Tibial artery (tissue), 4 donors: ENCODE data around the gene CDKN2A.

ENCODE experiments used
- DNase-seq, 2 donors: peaks; one replicate each; pipeline ENCODE4 v3.0.0-alpha.2; 2019
- H3K27ac ChIP-seq, 2 donors: fragments of 200-600 bp; sonication (generic) in 1 of 2; 1 replicate in 1 of 2; 2 replicates in 1 of 2; pipeline ENCODE4 v1.5.1; 2018 to 2019; ENCODE audit warnings: mild to moderate bottlenecking in 1 of 2
- H3K27me3 ChIP-seq, 2 donors: fragments of 200-600 bp; sonication (generic) in 1 of 2; one replicate each; pipeline versions ENCODE4 v1.5.1 to v1.6.0; 2016 to 2019
- H3K36me3 ChIP-seq, 3 donors: fragments of 200-600 bp; sonication (generic) in 2 of 3; one replicate each; pipeline ENCODE4 v1.5.1; 2016 to 2019; ENCODE audit warnings: mild to moderate bottlenecking in 2 of 3
- H3K4me1 ChIP-seq, 4 donors: fragments of 200-600 bp; sonication (generic) in 2 of 4; 1 replicate in 3 of 4; 2 replicates in 1 of 4; pipeline ENCODE4 v1.5.1; 2016 to 2019
- H3K4me3 ChIP-seq, 2 donors: fragments of 200-600 bp; sonication (generic) in 1 of 2; 1 replicate in 1 of 2; 2 replicates in 1 of 2; pipeline ENCODE4 v1.5.1; 2018 to 2019; ENCODE audit warnings: mild to moderate bottlenecking in 2 of 2
- H3K9me3 ChIP-seq, 3 donors: fragments of 200-600 bp; sonication (generic) in 1 of 3; one replicate each; pipeline ENCODE4 v1.5.1; 2016 to 2019
- CTCF ChIP-seq, 2 experiments: fragments of 200-600 bp in 1 of 2; fragments of 450-650 bp in 1 of 2; IDR thresholded peaks; one replicate each; pipeline ENCODE4 v1.5.1; 2017 to 2019; ENCODE audit warnings: antibody characterized with exemption in 2 of 2, mild to moderate bottlenecking in 1 of 2, moderate library complexity in 1 of 2
- intact Hi-C: fragments of 100-400 bp; cut with DNase I; formaldehyde crosslinking; loops from one replicate; pipeline ENCODE4 v1.15.0; 2023; ENCODE audit warnings: low total_unique reads

Gene CDKN2A

DNA sequence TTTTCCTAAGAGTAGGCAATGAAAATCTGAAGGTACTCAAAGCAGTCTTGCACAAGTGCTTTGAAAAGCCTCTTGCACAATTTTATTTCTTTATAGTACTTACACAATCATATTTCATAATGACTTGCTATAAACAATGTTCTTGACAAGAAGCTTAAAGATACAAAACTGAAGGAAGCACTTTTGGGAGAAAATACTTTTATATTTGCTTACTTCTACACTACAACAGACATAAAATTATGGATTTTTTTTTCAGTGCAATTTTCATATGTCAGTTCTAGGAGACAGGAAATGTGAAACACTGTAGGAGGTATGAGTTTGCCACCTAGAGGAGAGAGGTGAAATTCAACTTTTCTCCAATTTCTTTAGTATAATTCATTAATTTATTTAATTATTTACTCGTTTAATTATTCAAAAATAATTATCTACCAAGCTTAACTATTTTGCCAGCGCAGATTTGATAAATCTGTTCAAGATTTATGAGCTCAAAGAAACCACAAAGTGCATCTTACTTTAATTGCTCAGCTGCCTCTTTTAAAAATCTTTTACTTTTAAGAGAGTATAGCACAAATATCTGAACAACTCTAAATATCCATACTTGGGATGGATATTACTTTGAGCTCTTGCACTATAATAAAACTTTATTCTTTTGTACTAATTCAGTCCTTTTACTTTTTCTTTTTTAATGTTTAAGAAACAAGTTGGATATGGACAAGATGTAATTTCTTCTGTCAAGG, 43.9 kb upstream of the CDKN2A start:
- Histone ChIP-seq H3K9me3 (no peaks in the 10 kb centered on the region), H3K4me3 (no peak overlapping the region), H3K36me3 (no peaks in the 10 kb centered on the region), H3K27me3 (no peaks in the 10 kb centered on the region), H3K4me1 (no peaks in the 10 kb centered on the region), H3K27ac (no peak overlapping the region)
- DNase-seq: no peak
- peak; percentile 24 to 30 for TF ChIP-seq CTCF (IDR thresholded peaks at IDR 0.05)
- intact Hi-C loops: no loop called here

DNA sequence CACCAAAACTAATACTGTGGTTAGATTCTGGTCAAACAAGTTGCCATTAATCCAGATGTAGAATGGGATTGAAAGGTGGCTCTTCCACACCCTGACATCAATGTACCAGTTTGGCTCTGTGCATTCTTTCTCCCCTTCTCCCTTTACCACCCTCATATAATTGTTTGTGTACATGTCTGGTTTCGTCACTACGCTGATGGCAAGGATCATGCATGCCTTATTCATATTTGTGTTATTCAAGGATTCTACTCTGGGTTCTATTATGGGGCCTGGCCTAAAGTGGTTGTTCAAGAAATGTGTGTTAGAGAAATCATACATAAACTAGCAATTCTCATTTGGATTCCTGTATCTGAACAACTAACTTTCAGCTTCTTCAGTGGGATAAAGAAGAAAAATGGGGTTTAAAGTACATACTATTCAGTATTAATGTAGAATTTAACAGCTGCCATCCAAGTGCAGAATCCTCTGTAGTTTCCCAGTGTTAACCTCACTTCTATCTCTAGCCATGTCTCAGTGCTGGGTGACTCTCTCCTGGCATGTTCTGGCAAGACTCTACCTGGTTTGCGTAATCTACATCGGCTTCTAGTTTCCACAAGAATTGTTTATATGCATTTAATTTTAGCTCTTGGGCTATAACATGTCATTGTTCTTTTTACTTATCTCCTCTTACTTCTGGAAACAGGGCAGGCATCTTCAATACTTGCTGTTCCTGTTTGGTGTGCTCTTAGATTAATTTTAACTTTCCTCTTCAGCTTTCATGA, 42.9 kb upstream of the CDKN2A start:
- no peaks in the 10 kb centered on the region for H3K27me3 ChIP-seq
- intact Hi-C loops: no loop called here
- H3K27ac ChIP-seq: no peak overlapping the region
- H3K36me3 ChIP-seq: no peaks in the 10 kb centered on the region
- no peak overlapping the region for H3K4me3 ChIP-seq
- DNase-seq: no peak
- no peak for TF ChIP-seq CTCF (IDR thresholded peaks at IDR 0.05)
- H3K4me1 ChIP-seq: no peaks in the 10 kb centered on the region
- H3K9me3 ChIP-seq: no peaks in the 10 kb centered on the region

- intact Hi-C loops: no loop called here
Measured at GRCh38 chr9:22035591-22036011, 41.4 kb upstream of the CDKN2A start.

DNA sequence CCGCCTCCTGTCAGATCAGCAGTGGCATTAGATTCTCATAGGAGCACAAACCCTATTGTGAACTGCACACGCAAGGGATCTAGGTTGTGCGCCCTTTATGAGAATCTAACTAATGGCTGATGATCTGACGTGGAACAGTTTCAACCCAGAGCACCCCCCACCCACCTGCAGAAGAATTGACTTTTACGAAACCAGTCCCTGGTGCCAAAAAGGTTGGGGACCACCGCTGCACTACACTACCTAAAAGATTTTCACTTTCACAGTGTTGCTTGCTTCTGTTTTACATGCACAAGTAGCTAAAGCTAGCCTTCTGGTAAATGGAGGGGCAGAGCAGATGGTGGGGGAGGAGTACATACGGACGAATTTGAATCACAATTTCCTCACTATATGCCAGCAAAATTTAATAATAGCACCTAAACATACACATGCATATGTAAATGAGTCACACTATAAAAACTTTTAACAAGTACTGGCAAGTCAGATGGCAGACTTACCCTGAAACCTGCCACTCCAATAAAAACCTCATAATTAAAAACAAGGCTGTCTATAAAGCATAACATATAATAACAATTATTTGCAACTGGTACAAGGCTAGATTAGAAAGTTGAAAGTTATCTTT, 38.9 kb upstream of the CDKN2A start:
- intact Hi-C loops: no loop called here
- Histone ChIP-seq H3K4me3 (no peak overlapping the region), H3K4me1 (no peaks in the 10 kb centered on the region), H3K27me3 (no peaks in the 10 kb centered on the region), H3K27ac (no peak overlapping the region), H3K9me3 (no peaks in the 10 kb centered on the region), H3K36me3 (no peaks in the 10 kb centered on the region)
- DNase-seq: no peak
- no peak for TF ChIP-seq CTCF (IDR thresholded peaks at IDR 0.05)

More at GRCh38 chr9:22035591-22036011, 41.4 kb upstream of the CDKN2A start:
- Histone ChIP-seq H3K4me1 (no peaks in the 10 kb centered on the region), H3K27ac (no peak overlapping the region), H3K9me3 (no peaks in the 10 kb centered on the region), H3K36me3 (no peaks in the 10 kb centered on the region), H3K27me3 (no peaks in the 10 kb centered on the region), H3K4me3 (no peak overlapping the region)
- no peak for DNase-seq
- no peak for TF ChIP-seq CTCF (IDR thresholded peaks at IDR 0.05)

- Histone ChIP-seq H3K9me3 (no peaks in the 10 kb centered on the region), H3K4me1 (no peaks in the 10 kb centered on the region), H3K36me3 (no peaks in the 10 kb centered on the region), H3K4me3 (no peak overlapping the region), H3K27me3 (no peaks in the 10 kb centered on the region), H3K27ac (no peak overlapping the region)
- intact Hi-C loops: no loop called here
- no peak for DNase-seq
- no peak for TF ChIP-seq CTCF (IDR thresholded peaks at IDR 0.05)
Measured at GRCh38 chr9:22031655-22032411, 37.6 kb upstream of the CDKN2A start.
